PFSK-1 (cell line): ENCODE measurements around the gene IRF1.

ENCODE experiments used
- POLR2AphosphoS5 ChIP-seq: IDR thresholded peaks from 2 replicates; pipeline ENCODE4 v1.6.1; 2012; ENCODE audit warnings: low read depth, mild to moderate bottlenecking, control low read depth, low read length, moderate library complexity
- REST ChIP-seq, 2 experiments: IDR thresholded peaks; 2 replicates each; pipeline versions ENCODE4 v1.6.1 to v1.8.0; 2011 to 2012; ENCODE audit warnings: low read depth in 2 of 2, low read length in 2 of 2, control low read depth in 1 of 2, inconsistent platforms in 1 of 2, mild to moderate bottlenecking in 1 of 2, moderate library complexity in 1 of 2; ENCODE audit not compliant: insufficient read depth in 1 of 2
- SIN3A ChIP-seq: IDR thresholded peaks from 2 replicates; pipeline ENCODE4 v1.6.1; 2012; ENCODE audit warnings: mild to moderate bottlenecking, low read length, moderate library complexity, borderline replicate concordance; ENCODE audit not compliant: insufficient read depth

- TF ChIP-seq POLR2AphosphoS5 (no peak), REST (IDR thresholded peaks at IDR 0.05; ENCODE audit: insufficient read depth in 1 of 2, low read depth in 2 of 2, low read length in 2 of 2) (no peak), SIN3A (no peak)
Measured at GRCh38 chr5:132489051-132489770, 1.4 kb downstream of the IRF1 start.
